ENCODE results near the gene OR4E1. TPM values are rescaled to one million over a fixed set of nuclear protein-coding genes. Genes with fewer than 3 reads are reported as not detected.

The OR4E1 gene
- polyA plus RNA-seq, 2 of the 4 experiments (the other 2 are of a cell fraction), result not detected

GRCh38 chr14:21652209-21652808, 21.3 kb downstream of the OR4E1 start:
- H3K4me2 ChIP-seq, result no peak overlapping the region
- H3K4me1 ChIP-seq, result no peaks in the 10 kb centered on the region
- TF ChIP-seq MAZ (IDR thresholded peaks at IDR 0.05; ENCODE audit: borderline replicate concordance, low read depth, low read length) (no peak), EHF (CRISPR knock-in tag; IDR thresholded peaks at IDR 0.05) (no peak), HMGXB4 (CRISPR knock-in tag; IDR thresholded peaks at IDR 0.05; ENCODE audit: borderline replicate concordance) (no peak), MYC (IDR thresholded peaks at IDR 0.05; ENCODE audit: borderline replicate concordance, low read length) (no peak), MAX (IDR thresholded peaks at IDR 0.05) (no peak), MAFK (IDR thresholded peaks at IDR 0.05; ENCODE audit: partially characterized antibody) (no peak), CEBPB (IDR thresholded peaks at IDR 0.05) (no peak), TFCP2L1 (CRISPR knock-in tag; IDR thresholded peaks at IDR 0.05) (no peak), HOXB13 (CRISPR knock-in tag; IDR thresholded peaks at IDR 0.05; ENCODE audit: low read depth) (no peak), FOSB (CRISPR knock-in tag; IDR thresholded peaks at IDR 0.05) (no peak), KDM5A (IDR thresholded peaks at IDR 0.05) (no peak), FOXS1 (CRISPR knock-in tag; IDR thresholded peaks at IDR 0.05) (no peak), USF2 (IDR thresholded peaks at IDR 0.05) (no peak), JUNB (IDR thresholded peaks at IDR 0.05) (no peak), HOXA7 (CRISPR knock-in tag; IDR thresholded peaks at IDR 0.05) (no peak), NPAS2 (CRISPR knock-in tag; IDR thresholded peaks at IDR 0.05; ENCODE audit: borderline replicate concordance) (no peak)
- TF ChIP-seq, protein P1, sequence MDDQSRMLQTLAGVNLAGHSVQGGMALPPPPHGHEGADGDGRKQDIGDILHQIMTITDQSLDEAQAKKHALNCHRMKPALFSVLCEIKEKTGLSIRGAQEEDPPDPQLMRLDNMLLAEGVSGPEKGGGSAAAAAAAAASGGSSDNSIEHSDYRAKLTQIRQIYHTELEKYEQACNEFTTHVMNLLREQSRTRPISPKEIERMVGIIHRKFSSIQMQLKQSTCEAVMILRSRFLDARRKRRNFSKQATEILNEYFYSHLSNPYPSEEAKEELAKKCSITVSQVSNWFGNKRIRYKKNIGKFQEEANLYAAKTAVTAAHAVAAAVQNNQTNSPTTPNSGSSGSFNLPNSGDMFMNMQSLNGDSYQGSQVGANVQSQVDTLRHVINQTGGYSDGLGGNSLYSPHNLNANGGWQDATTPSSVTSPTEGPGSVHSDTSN (IDR thresholded peaks at IDR 0.05), result no peak
- TF ChIP-seq, protein P2, sequence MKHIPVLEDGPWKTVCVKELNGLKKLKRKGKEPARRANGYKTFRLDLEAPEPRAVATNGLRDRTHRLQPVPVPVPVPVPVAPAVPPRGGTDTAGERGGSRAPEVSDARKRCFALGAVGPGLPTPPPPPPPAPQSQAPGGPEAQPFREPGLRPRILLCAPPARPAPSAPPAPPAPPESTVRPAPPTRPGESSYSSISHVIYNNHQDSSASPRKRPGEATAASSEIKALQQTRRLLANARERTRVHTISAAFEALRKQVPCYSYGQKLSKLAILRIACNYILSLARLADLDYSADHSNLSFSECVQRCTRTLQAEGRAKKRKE (CRISPR knock-in tag; IDR thresholded peaks at IDR 0.05; ENCODE audit: low read depth), result no peak
- no peaks in the 10 kb centered on the region for H3K9me3 ChIP-seq
- ChIA-PET POLR2A (no interaction called here), CTCF (no interaction called here)
- 5% methylated on average over 1 of the region's 1 CpG for WGBS (ENCODE audit: missing lambda C conversion rate)
- no peak overlapping the region for H3K27ac ChIP-seq
- no peak overlapping the region for H3K4me3 ChIP-seq
- DNase-seq (ENCODE audit: low read depth in 1 of 2, low spot score in 1 of 2) (no peak), FAIRE-seq (no peak), ATAC-seq (no peak)

DNA sequence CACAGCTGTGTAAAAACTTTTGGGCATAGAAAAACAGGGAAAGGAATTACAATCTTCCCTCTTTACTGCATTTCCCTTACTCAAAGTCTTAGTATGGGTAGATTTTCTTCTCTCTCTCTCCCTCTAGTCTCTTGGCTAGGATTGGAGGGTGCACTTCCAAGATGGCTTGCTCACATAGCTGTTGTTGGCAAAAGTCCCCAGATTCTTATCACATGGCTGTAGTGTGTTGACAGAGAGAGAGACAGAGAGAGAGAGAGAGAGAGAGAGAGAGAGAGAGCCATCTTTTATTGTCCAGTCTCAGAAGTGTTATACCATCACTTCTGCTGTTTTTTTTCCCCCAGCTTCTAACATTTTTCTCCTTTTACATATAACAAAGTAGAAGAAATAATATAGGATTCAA, 26.2 kb downstream of the OR4E1 start:
- ChIA-PET POLR2A (no interaction called here), CTCF (interaction anchor here (0.6 to 1.2 kb wide), 3 partner anchors 9 to 192 kb away, joined by 3 read pairs; partner anchors contain the start of gene CHD8)
- no peak overlapping the region for H3K4me2 ChIP-seq
- no peaks in the 10 kb centered on the region for H3K9me3 ChIP-seq
- H3K4me3 ChIP-seq, result no peak overlapping the region
- FAIRE-seq, result no peak
- no peak for TF ChIP-seq HEYL (CRISPR knock-in tag; IDR thresholded peaks at IDR 0.05)
- TF ChIP-seq HMGXB4 (CRISPR knock-in tag; IDR thresholded peaks at IDR 0.05; ENCODE audit: borderline replicate concordance), result no peak
- no peak for TF ChIP-seq HOXB13 (CRISPR knock-in tag; IDR thresholded peaks at IDR 0.05; ENCODE audit: low read depth)
- no peak for TF ChIP-seq USF2 (IDR thresholded peaks at IDR 0.05)
- no peak for TF ChIP-seq ESRRA (IDR thresholded peaks at IDR 0.05; ENCODE audit: borderline replicate concordance, low read length)
- no peak for TF ChIP-seq NPAS2 (CRISPR knock-in tag; IDR thresholded peaks at IDR 0.05; ENCODE audit: borderline replicate concordance)
- TF ChIP-seq KDM5A (IDR thresholded peaks at IDR 0.05), result no peak
- no peak for TF ChIP-seq CBX2 (IDR thresholded peaks at IDR 0.05; ENCODE audit: borderline replicate concordance, low read depth)
- H3K4me1 ChIP-seq, result no peaks in the 10 kb centered on the region
- ATAC-seq, result no peak
- no peak for DNase-seq (ENCODE audit: low read depth in 1 of 2, low spot score in 1 of 2)
- no peak overlapping the region for H3K27ac ChIP-seq

All from A549 (cell line).